ENCODE measurements around the gene LMO2.

Gene LMO2

GRCh38 chr11:33928564-33928963 is 36.7 kb upstream of the LMO2 start:
- Histone ChIP-seq H3K9me3 (ENCODE audit: severe bottlenecking) (peaks cover 13% of the 10 kb centered on the region), H3K27ac (no peak overlapping the region), H3K36me3 (no peaks in the 10 kb centered on the region), H3K27me3 (ENCODE audit: insufficient read depth, low read depth, severe bottlenecking) (no peaks in the 10 kb centered on the region), H3K4me3 (ENCODE audit: low read depth, low read length) (no peak overlapping the region)
- TF ChIP-seq CTCF (IDR thresholded peaks at IDR 0.05; ENCODE audit: low read depth, low read length): no peak
- DNase-seq: no peak

- Histone ChIP-seq H3K36me3 (no peaks in the 10 kb centered on the region), H3K27me3 (ENCODE audit: insufficient read depth, low read depth, severe bottlenecking) (no peaks in the 10 kb centered on the region)
- TF ChIP-seq CTCF (IDR thresholded peaks at IDR 0.05; ENCODE audit: low read depth, low read length): no peak
Measured at GRCh38 chr11:33926671-33927552, 35.0 kb upstream of the LMO2 start.

DNA sequence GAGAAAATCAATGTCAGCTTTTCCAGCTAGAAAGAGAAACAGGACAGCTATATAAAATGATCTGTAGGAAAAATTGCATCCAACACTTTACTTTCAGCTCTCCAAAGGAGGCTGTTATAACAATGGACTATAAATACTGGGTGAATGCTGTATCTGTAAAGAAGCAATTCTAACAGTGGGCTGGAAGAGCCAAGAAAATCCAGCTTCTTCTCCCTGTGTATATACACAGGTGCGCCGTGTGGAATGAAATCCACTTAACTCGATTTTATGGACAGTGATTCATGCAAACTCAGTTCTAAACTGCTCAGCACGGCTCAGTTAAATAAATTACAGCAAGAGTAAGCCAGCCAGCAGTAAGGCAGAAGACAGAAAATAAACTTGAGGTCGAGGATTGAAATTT is 32.5 kb upstream of the LMO2 start:
- Histone ChIP-seq H3K27ac (no peak overlapping the region), H3K27me3 (ENCODE audit: insufficient read depth, low read depth, severe bottlenecking) (no peaks in the 10 kb centered on the region), H3K9me3 (ENCODE audit: severe bottlenecking) (no peaks in the 10 kb centered on the region), H3K4me3 (ENCODE audit: low read depth, low read length) (no peak overlapping the region), H3K36me3 (no peaks in the 10 kb centered on the region)
- no peak for TF ChIP-seq CTCF (IDR thresholded peaks at IDR 0.05; ENCODE audit: low read depth, low read length)
- DNase-seq: no peak

More at GRCh38 chr11:33926671-33927552, 35.0 kb upstream of the LMO2 start:
- DNase-seq: no peak
- peaks cover 8% of the 10 kb centered on the region for H3K9me3 ChIP-seq (ENCODE audit: severe bottlenecking)
- no peak overlapping the region for H3K4me3 ChIP-seq (ENCODE audit: low read depth, low read length)
- no peak overlapping the region for H3K27ac ChIP-seq

- TF ChIP-seq CTCF (IDR thresholded peaks at IDR 0.05; ENCODE audit: low read depth, low read length): no peak
- H3K36me3 ChIP-seq: no peaks in the 10 kb centered on the region
- no peaks in the 10 kb centered on the region for H3K27me3 ChIP-seq (ENCODE audit: insufficient read depth, low read depth, severe bottlenecking)
- H3K9me3 ChIP-seq (ENCODE audit: severe bottlenecking): peaks cover 2% of the 10 kb centered on the region
- H3K4me3 ChIP-seq (ENCODE audit: low read depth, low read length): no peak overlapping the region
- DNase-seq: no peak
- H3K27ac ChIP-seq: no peak overlapping the region
Measured at GRCh38 chr11:33923626-33924025, 31.8 kb upstream of the LMO2 start.

- Histone ChIP-seq H3K27ac (no peak overlapping the region), H3K27me3 (ENCODE audit: insufficient read depth, low read depth, severe bottlenecking) (no peaks in the 10 kb centered on the region), H3K9me3 (ENCODE audit: severe bottlenecking) (peaks cover 2% of the 10 kb centered on the region), H3K36me3 (no peaks in the 10 kb centered on the region), H3K4me3 (ENCODE audit: low read depth, low read length) (no peak overlapping the region)
- TF ChIP-seq CTCF (IDR thresholded peaks at IDR 0.05; ENCODE audit: low read depth, low read length): no peak
- DNase-seq: no peak
Measured at GRCh38 chr11:33920838-33921613, 29.1 kb upstream of the LMO2 start.
